ENCODE results near the gene ZBTB7C. TPM values are rescaled to one million over a fixed set of nuclear protein-coding genes. Genes with fewer than 3 reads are reported as not detected.

Gene ZBTB7C
- total and polyA plus RNA-seq, 2 of the 8 experiments (the other 6 are each of a cell fraction or from before 2014, with no cell fraction given), result 0.15 to 0.45 TPM

GRCh38 chr18:48059455-48060010 lies 349.6 kb downstream of the ZBTB7C start:
- H2AFZ ChIP-seq (ENCODE audit: low read length), result 0 out of 2 replicates have a peak overlapping the region, but pooled peaks have one; percentile 33
- no peak overlapping the region for H2AK5ac ChIP-seq (ENCODE audit: low read depth, low read length)
- no peaks in the 10 kb centered on the region; a peak in 2 of 7 replicates for H3K27me3 ChIP-seq (replicated peaks in 1 of 4; ENCODE audit: control insufficient read depth in 3 of 4, extremely low read depth in 1 of 4, insufficient read depth in 3 of 4, low read length in 3 of 4)
- no peak overlapping the region for H3K23ac ChIP-seq (ENCODE audit: insufficient read length)
- no peak overlapping the region for H2BK5ac ChIP-seq (ENCODE audit: low read depth, low read length)
- peaks cover 3 to 11% (median 9%) of the 10 kb centered on the region in 4 experiments for H3K4me1 ChIP-seq (replicated peaks in 1 of 4; ENCODE audit: control insufficient read depth in 3 of 4, insufficient read depth in 4 of 4, low read length in 3 of 4)
- WGBS, 2 experiments (ENCODE audit: extremely low coverage in 1 of 2, insufficient coverage in 1 of 2, insufficient read length in 1 of 2, insufficient replicate concordance in 2 of 2, low coverage in 1 of 2, low lambda C conversion rate in 2 of 2, missing lambda C conversion rate in 1 of 2), result 25% methylated on average over 5 of the region's 5 CpGs; no CpG with 5 or more reads in 1 of the 2 experiments
- no peak overlapping the region for H3K14ac ChIP-seq (ENCODE audit: insufficient read length)
- H4K8ac ChIP-seq (ENCODE audit: extremely low read depth, insufficient read depth, low read length), result no peak overlapping the region
- ChIA-PET POLR2A (ENCODE audit: partially characterized antibody) (no interaction called here), CTCF (ENCODE audit: partially characterized antibody) (interaction anchor here (1.0 to 3.2 kb wide), 10 partner anchors 9 to 386 kb away, joined by 3 to 11 read pairs (median 5); no protein-coding TSS in a partner anchor)
- H4K20me1 ChIP-seq (replicated peaks in 1 of 2; ENCODE audit: control insufficient read depth in 1 of 2, insufficient read depth in 2 of 2, low read length in 2 of 2), result no peaks in the 10 kb centered on the region
- H3K9ac ChIP-seq (replicated peaks in 1 of 4; ENCODE audit: extremely low read depth in 1 of 4, low read depth in 3 of 4, low read length in 3 of 4), result no peak overlapping the region
- no peaks in the 10 kb centered on the region for H3K79me2 ChIP-seq (ENCODE audit: control insufficient read depth in 1 of 2, insufficient read depth in 2 of 2, low read length in 2 of 2)
- H2BK12ac ChIP-seq (ENCODE audit: low read depth, low read length), result no peak overlapping the region
- FAIRE-seq, result no peak
- no peak overlapping the region for H3K56ac ChIP-seq (replicated peaks; ENCODE audit: insufficient read length, low read depth, low read length)
- H4K91ac ChIP-seq (replicated peaks; ENCODE audit: insufficient read length, low read length), result no peak overlapping the region
- no peak overlapping the region for H3K4me3 ChIP-seq (ENCODE audit: extremely low read depth in 1 of 4, insufficient read depth in 2 of 4, low read depth in 3 of 4, low read length in 4 of 4)
- H2BK15ac ChIP-seq (ENCODE audit: low read length), result no peak overlapping the region
- DNase-seq (ENCODE audit: low read depth in 1 of 2, low spot score in 2 of 2), result no peak
- no peak overlapping the region for H3K18ac ChIP-seq (ENCODE audit: extremely low read depth, low read length)
- TF ChIP-seq RAD21 (IDR thresholded peaks at IDR 0.05 in 1 of 2, conservative IDR thresholded peaks at IDR 0.05 in 1 of 2; ENCODE audit: low read depth in 2 of 2, low read length in 2 of 2), result peak; percentile 6 to 12; a peak in 2 of 4 replicates
- no peak for TF ChIP-seq E2F6 (IDR thresholded peaks at IDR 0.05)
- TF ChIP-seq EGR1 (IDR thresholded peaks at IDR 0.05; ENCODE audit: borderline replicate concordance, low read depth, low read length), result peak; percentile 19; the same call in 1 of the 2 replicates
- H3K36me3 ChIP-seq (ENCODE audit: control insufficient read depth in 2 of 4, insufficient read depth in 4 of 4, low read length in 3 of 4), result no peaks in the 10 kb centered on the region
- H3K79me1 ChIP-seq (ENCODE audit: low read depth, low read length), result no peaks in the 10 kb centered on the region
- H3K23me2 ChIP-seq (ENCODE audit: low read depth, low read length), result no peaks in the 10 kb centered on the region
- H3K4me2 ChIP-seq (ENCODE audit: insufficient read depth in 1 of 2, low read depth in 2 of 2, low read length in 2 of 2), result peak overlapping the region in 1 of 2 experiments; percentile 19; a peak in 2 of 4 replicates
- H3K9me3 ChIP-seq (ENCODE audit: insufficient read depth in 2 of 2, low read depth in 1 of 2, low read length in 1 of 2), result no peaks in the 10 kb centered on the region
- H3K27ac ChIP-seq (ENCODE audit: low read depth, low read length), result no peak overlapping the region
- H3K4ac ChIP-seq (replicated peaks; ENCODE audit: insufficient read length, low read depth, low read length), result no peak overlapping the region
- H4K5ac ChIP-seq (ENCODE audit: insufficient read length, low read depth, low read length), result no peak overlapping the region
- no peak overlapping the region for H2BK120ac ChIP-seq (replicated peaks; ENCODE audit: low read depth, low read length)
- 0 out of 2 replicates have a peak overlapping the region, but pooled peaks have one; percentile 21 for H2BK20ac ChIP-seq (ENCODE audit: low read length)
